NB4 (cell line): ENCODE results near the gene NOP16.

ENCODE experiments used
- DNase-seq: peaks from one replicate; pipeline ENCODE4 v3.0.0; 2010; ENCODE audit warnings: low read depth
- H3K4me3 ChIP-seq: one replicate; pipeline ENCODE4 v1.5.1; 2011; ENCODE audit warnings: mild to moderate bottlenecking, low read depth, low read length, moderate library complexity
- CTCF ChIP-seq: IDR thresholded peaks from one replicate; pipeline ENCODE4 v1.5.1; 2012; ENCODE audit warnings: low read depth, low read length
- MAX ChIP-seq: IDR thresholded peaks from 2 replicates; pipeline ENCODE4 v1.6.1; 2011; ENCODE audit warnings: low read depth, low read length
- MYC ChIP-seq: IDR thresholded peaks from 2 replicates; pipeline ENCODE4 v1.6.1; 2011; ENCODE audit warnings: low read depth, low read length
- POLR2A ChIP-seq: IDR thresholded peaks from 2 replicates; pipeline ENCODE4 v1.6.1; 2011; ENCODE audit warnings: mild to moderate bottlenecking; ENCODE audit not compliant: insufficient read length; ENCODE audit errors: extremely low read depth

NOP16 gene

GRCh38 chr5:176353533-176353932 lies 34.9 kb downstream of the NOP16 start:
- TF ChIP-seq MYC (no peak), POLR2A (no peak), MAX (no peak), CTCF (no peak)
- DNase-seq: no peak
- no peak overlapping the region for H3K4me3 ChIP-seq

- no peak overlapping the region for H3K4me3 ChIP-seq
- no peak for DNase-seq
- TF ChIP-seq CTCF (no peak), MYC (no peak), MAX (no peak), POLR2A (no peak)
These were observed 36.1 kb downstream of the NOP16 start for GRCh38 chr5:176352116-176352878.

GRCh38 chr5:176350416-176350815 lies 38.0 kb downstream of the NOP16 start:
- no peak overlapping the region for H3K4me3 ChIP-seq
- no peak for DNase-seq
- no peak for TF ChIP-seq MAX
- TF ChIP-seq MYC: no peak
- no peak for TF ChIP-seq CTCF
- no peak for TF ChIP-seq POLR2A

- DNase-seq: no peak
- TF ChIP-seq CTCF (no peak), MAX (no peak), POLR2A (no peak), MYC (no peak)
- no peak overlapping the region for H3K4me3 ChIP-seq
These were observed 45.5 kb downstream of the NOP16 start for GRCh38 chr5:176342766-176343458.

GRCh38 chr5:176342158-176342483 lies 46.3 kb downstream of the NOP16 start:
- no peak for DNase-seq
- H3K4me3 ChIP-seq: no peak overlapping the region
- TF ChIP-seq MAX (no peak), CTCF (no peak), POLR2A (no peak), MYC (no peak)
